Effector CD4-positive, alpha-beta T cell (primary cell): ENCODE measurements around the gene ADM5.

Experiments used
- DNase-seq: peaks from one replicate; pipeline ENCODE4 v3.0.0-alpha.2; 2020
- total RNA-seq: gene quantifications from one replicate; lab custom pipeline; 2026; lab: John Stamatoyannopoulos, UW

ADM5 gene
- 1.9 reads per million, percentile 2 among the genes with 10 or more reads in this experiment for total RNA-seq

GRCh38 chr19:49689133-49690078, at the start of gene ADM5:
Gene ADM5, plus strand, starts transcription at chr19:49689594. Its CDS starts 244 bp downstream, at chr19:49689838.
- no peak for DNase-seq

- peak; percentile 100 for DNase-seq
Observed at GRCh38 chr19:49640113-49640898, 49.1 kb upstream of the ADM5 start, which contains the start of gene RRAS. Gene RRAS, minus strand, starts transcription at chr19:49640143. Its CDS starts 45 bp downstream, at chr19:49640098.

- peak; percentile 97 for DNase-seq
Observed at GRCh38 chr19:49641688-49642491, 47.5 kb upstream of the ADM5 start, which contains the start of gene SCAF1. Gene SCAF1, plus strand, starts transcription at chr19:49642209. Its CDS starts 2,818 bp downstream, at chr19:49645027.

- DNase-seq, result no peak
Observed at GRCh38 chr19:49642492-49643035, 46.8 kb upstream of the ADM5 start.

- no peak for DNase-seq
Observed at GRCh38 chr19:49643466-49643865, 45.9 kb upstream of the ADM5 start.

- DNase-seq, result no peak
Observed at GRCh38 chr19:49645592-49645991, 43.8 kb upstream of the ADM5 start.

- no peak for DNase-seq
Observed at GRCh38 chr19:49645995-49646394, 43.4 kb upstream of the ADM5 start.

GRCh38 chr19:49646586-49646985, 42.8 kb upstream of the ADM5 start:
- no peak for DNase-seq

GRCh38 chr19:49651029-49651819, 38.2 kb upstream of the ADM5 start:
- no peak for DNase-seq

- no peak for DNase-seq
Observed at GRCh38 chr19:49651820-49652550, 37.4 kb upstream of the ADM5 start.

GRCh38 chr19:49652551-49653465, 36.6 kb upstream of the ADM5 start:
- no peak for DNase-seq

GRCh38 chr19:49653466-49653806, 36.0 kb upstream of the ADM5 start:
- DNase-seq, result no peak

- DNase-seq, result no peak
Observed at GRCh38 chr19:49654581-49654980, 34.8 kb upstream of the ADM5 start.

- no peak for DNase-seq
Observed at GRCh38 chr19:49655570-49656455, 33.6 kb upstream of the ADM5 start.

GRCh38 chr19:49656456-49657109, 32.8 kb upstream of the ADM5 start:
- no peak for DNase-seq

- no peak for DNase-seq
Observed at GRCh38 chr19:49657493-49658138, 31.8 kb upstream of the ADM5 start.

- DNase-seq, result no peak
Observed at GRCh38 chr19:49658139-49658517, 31.3 kb upstream of the ADM5 start.
